HG02885 (cell line): ENCODE data around the gene RHOBTB1.
A peak's percentile ranks its signal among the peaks of the same experiment; 100 is the strongest.
"Not testable (repeated sequence)": the region's sequence is repeated elsewhere in the genome, so short reads cannot be mapped to it uniquely, and the experiment has no call there.

ENCODE experiments used
- ATAC-seq: cut with Tn5 transposase; IDR thresholded peaks from one replicate; pipeline ENCODE4 v1.9.1; 2021; ENCODE audit warnings: mild to moderate bottlenecking; ENCODE audit not compliant: unreplicated experiment, poor library complexity

RHOBTB1 gene

GRCh38 chr10:60910543-60910942 lies 33.4 kb downstream of the RHOBTB1 start:
- ATAC-seq: peak; percentile 62

GRCh38 chr10:60908896-60909295 lies 35.1 kb downstream of the RHOBTB1 start:
- no peak for ATAC-seq

- ATAC-seq: no peak
These were observed 36.0 kb downstream of the RHOBTB1 start for GRCh38 chr10:60908031-60908430.

GRCh38 chr10:60907236-60907635 lies 36.7 kb downstream of the RHOBTB1 start:
- no peak for ATAC-seq

- ATAC-seq: not testable (repeated sequence)
These were observed 37.2 kb downstream of the RHOBTB1 start for GRCh38 chr10:60906825-60907224.

- ATAC-seq: no peak
These were observed 37.6 kb downstream of the RHOBTB1 start for GRCh38 chr10:60906411-60906810.

GRCh38 chr10:60905580-60905979 lies 38.4 kb downstream of the RHOBTB1 start:
- ATAC-seq: no peak

- ATAC-seq: no peak
These were observed 40.9 kb downstream of the RHOBTB1 start for GRCh38 chr10:60903096-60903495.

- ATAC-seq: no peak
These were observed 42.3 kb downstream of the RHOBTB1 start for GRCh38 chr10:60901561-60902235.

GRCh38 chr10:60899266-60899665 lies 44.7 kb downstream of the RHOBTB1 start:
- ATAC-seq: no peak

GRCh38 chr10:60898321-60898720 lies 45.7 kb downstream of the RHOBTB1 start:
- ATAC-seq: no peak

GRCh38 chr10:60896810-60897209 lies 47.2 kb downstream of the RHOBTB1 start:
- ATAC-seq: no peak

GRCh38 chr10:60896033-60896432 lies 48.0 kb downstream of the RHOBTB1 start:
- ATAC-seq: no peak

GRCh38 chr10:60894786-60895185 lies 49.2 kb downstream of the RHOBTB1 start:
- ATAC-seq: no peak

GRCh38 chr10:60893231-60893630 lies 50.8 kb downstream of the RHOBTB1 start:
- no peak for ATAC-seq

- no peak for ATAC-seq
These were observed 51.4 kb downstream of the RHOBTB1 start for GRCh38 chr10:60892571-60892970.

- ATAC-seq: no peak
These were observed 53.2 kb downstream of the RHOBTB1 start for GRCh38 chr10:60890811-60891210.

- ATAC-seq: peak; percentile 84
These were observed 60.8 kb downstream of the RHOBTB1 start for GRCh38 chr10:60883187-60883586.

GRCh38 chr10:60878224-60878623 lies 65.8 kb downstream of the RHOBTB1 start:
- no peak for ATAC-seq

- ATAC-seq: no peak
These were observed 66.2 kb downstream of the RHOBTB1 start for GRCh38 chr10:60877777-60878120.

GRCh38 chr10:60877061-60877776 lies 66.8 kb downstream of the RHOBTB1 start:
- no peak for ATAC-seq

- ATAC-seq: no peak
These were observed 70.2 kb downstream of the RHOBTB1 start for GRCh38 chr10:60873758-60874157.
